Fibroblast of villous mesenchyme (primary cell): ENCODE data around the gene TAF6. TPM values are rescaled to one million over a fixed set of nuclear protein-coding genes. Genes with fewer than 3 reads are reported as not detected.

Source experiments
- DNase-seq: peaks from one replicate; pipeline ENCODE4 v3.0.0-alpha.2; 2010; ENCODE audit warnings: low read depth
- H3K4me3 ChIP-seq: 2 replicates; pipeline ENCODE4 v1.5.1; 2011; ENCODE audit warnings: low read depth, mild to moderate bottlenecking, low read length
- total RNA-seq: library from RNA; depleted of rRNA; stranded (reverse); fragments of >200 nt; gene quantifications from 2 replicates; pipeline ENCODE4 v1.2.3, GENCODE V29; 2012
- TF ChIP-seq, protein P1 (sequence below): IDR thresholded peaks from 2 replicates; pipeline ENCODE4 v1.5.1; 2012; ENCODE audit warnings: low read depth, mild to moderate bottlenecking, low read length; ENCODE audit not compliant: insufficient read depth

The TAF6 gene
- total RNA-seq, 1 donor: 54.4 TPM

- TF ChIP-seq, protein P1, sequence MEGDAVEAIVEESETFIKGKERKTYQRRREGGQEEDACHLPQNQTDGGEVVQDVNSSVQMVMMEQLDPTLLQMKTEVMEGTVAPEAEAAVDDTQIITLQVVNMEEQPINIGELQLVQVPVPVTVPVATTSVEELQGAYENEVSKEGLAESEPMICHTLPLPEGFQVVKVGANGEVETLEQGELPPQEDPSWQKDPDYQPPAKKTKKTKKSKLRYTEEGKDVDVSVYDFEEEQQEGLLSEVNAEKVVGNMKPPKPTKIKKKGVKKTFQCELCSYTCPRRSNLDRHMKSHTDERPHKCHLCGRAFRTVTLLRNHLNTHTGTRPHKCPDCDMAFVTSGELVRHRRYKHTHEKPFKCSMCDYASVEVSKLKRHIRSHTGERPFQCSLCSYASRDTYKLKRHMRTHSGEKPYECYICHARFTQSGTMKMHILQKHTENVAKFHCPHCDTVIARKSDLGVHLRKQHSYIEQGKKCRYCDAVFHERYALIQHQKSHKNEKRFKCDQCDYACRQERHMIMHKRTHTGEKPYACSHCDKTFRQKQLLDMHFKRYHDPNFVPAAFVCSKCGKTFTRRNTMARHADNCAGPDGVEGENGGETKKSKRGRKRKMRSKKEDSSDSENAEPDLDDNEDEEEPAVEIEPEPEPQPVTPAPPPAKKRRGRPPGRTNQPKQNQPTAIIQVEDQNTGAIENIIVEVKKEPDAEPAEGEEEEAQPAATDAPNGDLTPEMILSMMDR: no peak
- DNase-seq: no peak
- H3K4me3 ChIP-seq: no peak overlapping the region
These were observed 40.1 kb downstream of the TAF6 start for GRCh38 chr7:100079024-100079560.

- no peak overlapping the region for H3K4me3 ChIP-seq
- TF ChIP-seq, protein P1: no peak
- DNase-seq: no peak
These were observed 42.0 kb downstream of the TAF6 start for GRCh38 chr7:100077205-100077604.

GRCh38 chr7:100075418-100075817, 43.7 kb downstream of the TAF6 start:
- H3K4me3 ChIP-seq: no peak overlapping the region
- DNase-seq: no peak
- TF ChIP-seq, protein P1: no peak

- TF ChIP-seq, protein P1: no peak
- H3K4me3 ChIP-seq: no peak overlapping the region
- no peak for DNase-seq
These were observed 44.3 kb downstream of the TAF6 start for GRCh38 chr7:100074841-100075240.

- TF ChIP-seq, protein P1: no peak
- DNase-seq: no peak
- no peak overlapping the region for H3K4me3 ChIP-seq
These were observed 46.7 kb downstream of the TAF6 start for GRCh38 chr7:100072462-100072861.

GRCh38 chr7:100071018-100071723, 48.0 kb downstream of the TAF6 start:
- H3K4me3 ChIP-seq: no peak overlapping the region
- TF ChIP-seq, protein P1: no peak
- no peak for DNase-seq
